ENCODE measurements around the gene MBTPS1.

Gene MBTPS1

DNA sequence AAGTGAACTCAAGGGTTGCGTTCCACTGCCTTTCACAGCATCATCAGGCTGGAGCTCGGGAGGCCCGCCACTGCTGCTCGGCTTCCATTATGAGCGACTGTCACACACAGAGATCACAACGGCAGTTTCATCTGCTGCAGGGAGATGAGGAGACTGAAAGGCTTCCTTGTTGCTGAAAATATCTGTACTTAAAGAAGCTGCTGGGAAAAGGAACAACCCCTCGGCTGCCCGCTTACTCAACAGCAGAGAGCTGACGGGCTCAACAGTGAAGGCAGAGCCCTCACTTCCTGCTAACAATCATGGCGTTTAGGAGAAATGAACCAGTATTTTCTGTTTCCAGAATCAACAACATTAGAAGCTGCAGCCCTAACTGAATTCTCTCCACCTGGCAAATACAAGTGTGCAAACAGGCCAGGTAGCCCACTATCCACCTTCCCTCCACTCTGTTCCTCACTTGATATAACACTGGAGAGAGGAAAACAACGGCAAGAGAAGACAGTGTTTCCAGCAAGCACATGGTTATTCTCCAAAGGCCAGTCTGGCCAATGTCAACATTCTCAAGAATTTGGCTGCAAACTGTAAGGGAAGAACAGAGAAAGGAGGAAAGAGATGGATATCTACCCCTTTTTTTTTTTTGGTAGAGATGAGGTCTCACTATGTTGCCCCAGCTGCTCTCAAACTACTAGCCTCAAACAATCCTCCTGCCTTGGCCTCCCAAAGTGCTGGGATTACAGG, 33.7 kb downstream of the MBTPS1 start:
- FAIRE-seq (no peak), DNase-seq (ENCODE audit: insufficient read length) (no peak)
- TF ChIP-seq TAF1 (IDR thresholded peaks at IDR 0.05; ENCODE audit: borderline replicate concordance, low read depth, low read length): no peak
- no peak for TF ChIP-seq POLR2AphosphoS5 (IDR thresholded peaks at IDR 0.05; ENCODE audit: low read depth, low read length)
- TF ChIP-seq POLR2A (IDR thresholded peaks at IDR 0.05; ENCODE audit: low read depth, low read length): no peak

DNA sequence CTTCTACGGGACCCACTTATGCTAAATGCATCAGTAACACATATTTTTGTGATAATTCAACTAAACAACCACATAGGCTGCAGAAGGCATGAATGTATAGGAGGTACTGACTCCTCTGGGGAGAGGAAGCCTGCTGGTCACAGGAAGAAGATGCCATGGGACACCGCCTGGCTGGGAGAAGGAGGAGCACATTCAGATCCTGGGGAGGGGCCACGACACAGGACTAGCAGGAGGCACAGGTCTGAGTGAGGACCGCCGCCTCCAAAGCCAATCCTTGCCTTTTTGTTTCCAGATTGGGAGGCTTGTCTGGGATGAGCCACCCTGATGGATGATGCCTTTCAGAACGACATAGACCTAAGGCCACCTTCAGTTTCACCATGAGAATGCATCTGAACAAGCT, 34.6 kb downstream of the MBTPS1 start:
- no peak for TF ChIP-seq POLR2A (IDR thresholded peaks at IDR 0.05; ENCODE audit: low read depth, low read length)
- no peak for TF ChIP-seq TAF1 (IDR thresholded peaks at IDR 0.05; ENCODE audit: borderline replicate concordance, low read depth, low read length)
- no peak for TF ChIP-seq POLR2AphosphoS5 (IDR thresholded peaks at IDR 0.05; ENCODE audit: low read depth, low read length)
- DNase-seq (ENCODE audit: insufficient read length): no peak
- no peak for FAIRE-seq

- FAIRE-seq (no peak), DNase-seq (ENCODE audit: insufficient read length) (no peak)
- TF ChIP-seq POLR2A (IDR thresholded peaks at IDR 0.05; ENCODE audit: low read depth, low read length): no peak
- TF ChIP-seq POLR2AphosphoS5 (IDR thresholded peaks at IDR 0.05; ENCODE audit: low read depth, low read length): no peak
- TF ChIP-seq TAF1 (IDR thresholded peaks at IDR 0.05; ENCODE audit: borderline replicate concordance, low read depth, low read length): no peak
Measured at GRCh38 chr16:84081446-84081989, 35.2 kb downstream of the MBTPS1 start.

DNA sequence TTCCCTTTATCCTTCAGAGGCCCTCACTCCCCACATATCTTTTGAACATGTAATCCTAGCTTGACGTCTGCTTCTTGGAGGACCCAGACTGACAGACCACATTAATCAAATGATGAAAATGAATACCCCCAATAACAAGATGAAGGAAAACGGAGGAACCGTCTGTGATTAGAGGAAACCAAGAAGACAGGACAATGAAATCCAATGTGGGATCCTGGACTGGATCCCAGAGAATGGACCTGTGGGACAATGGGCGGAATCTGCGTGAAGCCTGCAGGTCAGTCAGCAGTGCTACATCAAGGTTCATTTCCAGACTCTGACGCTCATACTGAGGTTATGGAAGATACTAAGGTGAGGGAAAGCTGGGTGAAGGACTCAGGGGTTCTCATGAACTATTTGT, 35.9 kb downstream of the MBTPS1 start:
- no peak for FAIRE-seq
- TF ChIP-seq TAF1 (IDR thresholded peaks at IDR 0.05; ENCODE audit: borderline replicate concordance, low read depth, low read length) (no peak), POLR2A (IDR thresholded peaks at IDR 0.05; ENCODE audit: low read depth, low read length) (no peak), POLR2AphosphoS5 (IDR thresholded peaks at IDR 0.05; ENCODE audit: low read depth, low read length) (no peak)
- DNase-seq (ENCODE audit: insufficient read length): no peak

DNA sequence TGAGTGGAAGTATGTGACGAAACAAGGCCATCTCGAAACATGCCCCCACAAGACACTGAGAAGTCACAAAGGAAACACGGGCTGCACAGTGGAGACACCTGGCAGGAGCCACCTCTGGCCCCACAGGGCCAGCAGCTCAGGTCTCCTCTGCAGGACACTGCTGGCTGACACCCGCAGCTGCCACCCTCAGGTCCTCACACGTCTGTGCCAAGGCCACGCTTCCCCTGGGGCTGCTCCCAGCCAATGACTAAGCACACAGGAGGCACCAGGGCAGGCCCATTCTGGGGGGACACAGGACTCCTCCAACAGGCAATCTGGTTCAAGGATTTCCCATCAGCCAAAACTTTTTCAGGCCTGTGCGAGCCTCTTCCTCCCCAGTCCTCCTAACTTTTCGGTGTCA, 36.4 kb downstream of the MBTPS1 start:
- TF ChIP-seq POLR2A (IDR thresholded peaks at IDR 0.05; ENCODE audit: low read depth, low read length) (no peak), TAF1 (IDR thresholded peaks at IDR 0.05; ENCODE audit: borderline replicate concordance, low read depth, low read length) (no peak), POLR2AphosphoS5 (IDR thresholded peaks at IDR 0.05; ENCODE audit: low read depth, low read length) (no peak)
- DNase-seq (ENCODE audit: insufficient read length) (no peak), FAIRE-seq (no peak)

DNA sequence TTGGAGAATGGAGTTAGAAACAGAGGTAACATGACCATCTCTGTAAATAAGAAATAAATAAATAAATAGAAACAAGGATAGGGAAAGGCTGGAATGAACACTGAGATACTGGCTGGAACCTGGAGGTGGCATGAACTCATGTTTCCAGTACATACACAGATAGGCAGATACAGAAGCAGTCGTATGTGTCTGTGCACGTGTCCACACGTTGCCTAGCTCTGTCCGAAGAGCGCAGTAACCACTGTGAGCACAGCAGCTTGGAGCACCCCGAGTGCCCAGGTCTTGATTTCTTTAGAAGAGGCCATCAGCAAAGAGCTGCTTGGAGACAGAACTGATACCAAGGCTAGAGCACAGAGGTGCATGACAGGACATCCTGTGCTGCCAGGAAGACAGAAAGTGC, 37.1 kb downstream of the MBTPS1 start:
- DNase-seq (ENCODE audit: insufficient read length) (no peak), FAIRE-seq (no peak)
- TF ChIP-seq TAF1 (IDR thresholded peaks at IDR 0.05; ENCODE audit: borderline replicate concordance, low read depth, low read length) (no peak), POLR2A (IDR thresholded peaks at IDR 0.05; ENCODE audit: low read depth, low read length) (no peak), POLR2AphosphoS5 (IDR thresholded peaks at IDR 0.05; ENCODE audit: low read depth, low read length) (no peak)

DNA sequence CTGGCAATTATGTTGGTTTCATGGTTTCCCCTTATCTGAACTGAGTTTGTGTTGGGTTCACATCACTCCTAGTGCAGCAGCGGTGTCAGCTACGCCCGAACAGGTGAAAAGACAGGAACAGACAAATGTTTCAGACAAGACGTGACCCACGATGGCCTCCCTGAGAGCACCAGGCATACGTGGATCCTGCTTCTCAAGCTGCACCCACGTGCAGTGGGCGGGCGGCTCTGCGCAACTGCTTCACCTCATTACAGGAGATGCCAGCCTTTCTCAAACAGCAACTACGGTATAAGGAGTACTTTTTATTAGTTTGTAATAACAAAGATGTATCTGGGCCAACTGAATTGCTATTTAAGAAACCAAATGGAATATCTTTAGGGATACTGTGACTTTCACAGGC, 41.4 kb downstream of the MBTPS1 start:
- TF ChIP-seq POLR2A (IDR thresholded peaks at IDR 0.05; ENCODE audit: low read depth, low read length) (no peak), POLR2AphosphoS5 (IDR thresholded peaks at IDR 0.05; ENCODE audit: low read depth, low read length) (no peak), TAF1 (IDR thresholded peaks at IDR 0.05; ENCODE audit: borderline replicate concordance, low read depth, low read length) (no peak)
- no peak for FAIRE-seq

GRCh38 chr16:84074721-84075120, 42.0 kb downstream of the MBTPS1 start:
- DNase-seq (ENCODE audit: insufficient read length) (no peak), FAIRE-seq (no peak)
- no peak for TF ChIP-seq TAF1 (IDR thresholded peaks at IDR 0.05; ENCODE audit: borderline replicate concordance, low read depth, low read length)

More for the DNA sequence above, 41.4 kb downstream of the MBTPS1 start:
- no peak for DNase-seq (ENCODE audit: insufficient read length)

GRCh38 chr16:84072014-84072413, 44.7 kb downstream of the MBTPS1 start:
- DNase-seq (ENCODE audit: insufficient read length) (no peak), FAIRE-seq (no peak)
- no peak for TF ChIP-seq POLR2A (IDR thresholded peaks at IDR 0.05; ENCODE audit: low read depth, low read length)
- TF ChIP-seq POLR2AphosphoS5 (IDR thresholded peaks at IDR 0.05; ENCODE audit: low read depth, low read length): no peak
- TF ChIP-seq TAF1 (IDR thresholded peaks at IDR 0.05; ENCODE audit: borderline replicate concordance, low read depth, low read length): no peak

DNA sequence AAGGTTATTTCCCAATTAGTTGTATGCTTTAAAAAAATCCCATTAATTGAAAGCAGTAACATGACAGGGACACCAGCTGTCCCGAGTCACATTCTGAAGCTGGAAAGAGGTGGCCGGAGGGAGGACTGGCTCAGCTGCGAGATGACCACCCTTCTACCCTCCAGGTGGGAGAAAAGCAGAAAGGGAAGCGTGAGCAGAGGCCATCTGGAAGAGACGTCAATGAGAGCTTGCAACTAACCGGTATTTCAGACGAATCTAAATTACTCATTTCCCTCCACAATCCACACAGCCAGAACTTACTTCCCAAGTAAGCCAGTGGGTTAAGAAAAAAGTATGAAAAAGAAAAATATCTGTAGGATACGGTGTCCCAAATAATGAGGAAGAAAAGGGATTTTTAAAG, 45.6 kb downstream of the MBTPS1 start:
- no peak for FAIRE-seq
- DNase-seq (ENCODE audit: insufficient read length): no peak
- TF ChIP-seq POLR2A (IDR thresholded peaks at IDR 0.05; ENCODE audit: low read depth, low read length) (no peak), TAF1 (IDR thresholded peaks at IDR 0.05; ENCODE audit: borderline replicate concordance, low read depth, low read length) (no peak), POLR2AphosphoS5 (IDR thresholded peaks at IDR 0.05; ENCODE audit: low read depth, low read length) (no peak)

DNA sequence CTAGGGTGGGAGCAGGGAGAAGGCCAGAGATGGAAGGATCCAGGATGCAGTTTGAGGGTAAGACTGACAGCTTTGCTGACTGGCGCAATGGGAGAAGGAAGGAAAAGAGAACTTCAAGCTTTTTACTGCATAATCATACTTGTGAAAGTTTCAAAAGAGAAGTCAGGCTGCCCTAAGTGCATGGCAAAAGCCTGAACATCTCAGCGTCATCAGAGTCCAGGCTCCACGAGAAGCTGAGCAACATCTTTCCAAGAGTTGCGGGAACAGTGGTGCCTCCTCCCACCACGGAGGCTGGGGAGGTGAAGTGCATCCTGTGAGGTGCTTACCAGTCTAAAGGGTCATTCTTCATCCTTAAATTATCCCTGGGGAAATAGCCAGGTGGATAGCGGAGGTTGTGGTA, 47.2 kb downstream of the MBTPS1 start:
- no peak for DNase-seq (ENCODE audit: insufficient read length)
- no peak for FAIRE-seq
- TF ChIP-seq TAF1 (IDR thresholded peaks at IDR 0.05; ENCODE audit: borderline replicate concordance, low read depth, low read length) (no peak), POLR2A (IDR thresholded peaks at IDR 0.05; ENCODE audit: low read depth, low read length) (no peak), POLR2AphosphoS5 (IDR thresholded peaks at IDR 0.05; ENCODE audit: low read depth, low read length) (no peak)

DNA sequence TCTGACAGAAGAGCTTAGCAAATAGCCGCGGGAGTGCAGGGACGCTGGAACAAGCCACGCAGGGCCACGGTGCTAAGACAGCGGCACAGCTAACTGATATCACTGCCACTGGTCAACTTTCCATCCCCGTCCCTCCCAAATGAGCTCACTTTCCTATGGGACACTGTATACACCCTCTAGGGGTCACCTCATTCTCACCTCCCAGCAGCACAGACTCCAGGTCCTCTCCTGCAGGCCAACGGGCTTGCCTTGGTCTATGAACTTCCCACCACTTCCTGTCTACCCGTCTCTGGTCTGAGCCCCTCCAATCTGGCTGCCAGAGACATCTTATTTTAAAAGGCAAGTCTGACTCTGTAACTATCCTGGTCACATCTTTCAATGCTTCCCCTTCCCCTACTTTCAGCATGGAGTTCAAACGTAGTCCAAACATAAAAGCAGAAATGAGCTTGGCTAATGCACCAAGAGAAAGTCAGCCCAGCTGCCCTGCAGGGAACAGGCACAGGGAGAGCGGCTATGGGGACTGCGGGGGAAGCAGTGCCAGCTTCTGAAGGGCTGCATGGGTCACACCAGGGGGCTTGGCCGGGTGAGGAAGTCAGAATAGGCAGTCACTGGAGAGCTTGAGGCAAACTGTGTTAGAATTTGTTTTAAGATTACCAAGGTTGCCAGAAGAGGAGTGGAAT, 47.8 kb downstream of the MBTPS1 start:
- FAIRE-seq: no peak
- no peak for DNase-seq (ENCODE audit: insufficient read length)
- no peak for TF ChIP-seq TAF1 (IDR thresholded peaks at IDR 0.05; ENCODE audit: borderline replicate concordance, low read depth, low read length)
- TF ChIP-seq POLR2A (IDR thresholded peaks at IDR 0.05; ENCODE audit: low read depth, low read length): no peak
- no peak for TF ChIP-seq POLR2AphosphoS5 (IDR thresholded peaks at IDR 0.05; ENCODE audit: low read depth, low read length)
